ENCODE measurements around the gene ST3GAL6.

Gene ST3GAL6

GRCh38 chr3:98784666-98785600 lies 21.8 kb downstream of the ST3GAL6 start:
- H3K36me3 ChIP-seq (replicated peaks): no peaks in the 10 kb centered on the region
- in situ Hi-C loops (cut with MboI; ENCODE audit: low sequenced_read_pairs): no loop called here
- H3K4me1 ChIP-seq: no peaks in the 10 kb centered on the region

GRCh38 chr3:98786364-98787006 lies 23.3 kb downstream of the ST3GAL6 start:
- no peaks in the 10 kb centered on the region for H3K27me3 ChIP-seq (ENCODE audit: low read depth)
- no peak for DNase-seq (ENCODE audit: low spot score in 2 of 2)
- in situ Hi-C loops (cut with MboI; ENCODE audit: low sequenced_read_pairs): no loop called here
- H3K9me3 ChIP-seq: no peaks in the 10 kb centered on the region
- no peak overlapping the region for H3K4me3 ChIP-seq
- H3K36me3 ChIP-seq (replicated peaks): no peaks in the 10 kb centered on the region
- H3K4me1 ChIP-seq: no peaks in the 10 kb centered on the region

More at GRCh38 chr3:98784666-98785600, 21.8 kb downstream of the ST3GAL6 start:
- Histone ChIP-seq H3K4me3 (no peak overlapping the region), H3K9me3 (no peaks in the 10 kb centered on the region), H3K27me3 (ENCODE audit: low read depth) (no peaks in the 10 kb centered on the region)
- DNase-seq (ENCODE audit: low spot score in 2 of 2): no peak

- DNase-seq (ENCODE audit: low spot score in 2 of 2): no peak
- in situ Hi-C loops (cut with MboI; ENCODE audit: low sequenced_read_pairs): no loop called here
- no peak overlapping the region for H3K4me3 ChIP-seq
- H3K9me3 ChIP-seq: no peaks in the 10 kb centered on the region
- H3K27me3 ChIP-seq (ENCODE audit: low read depth): no peaks in the 10 kb centered on the region
- no peaks in the 10 kb centered on the region for H3K36me3 ChIP-seq (replicated peaks)
- no peaks in the 10 kb centered on the region for H3K4me1 ChIP-seq
Observed at GRCh38 chr3:98787181-98787580, 24.0 kb downstream of the ST3GAL6 start.

GRCh38 chr3:98788651-98789050 lies 25.5 kb downstream of the ST3GAL6 start:
- Histone ChIP-seq H3K4me3 (no peak overlapping the region), H3K4me1 (no peaks in the 10 kb centered on the region), H3K9me3 (no peaks in the 10 kb centered on the region), H3K36me3 (replicated peaks) (no peaks in the 10 kb centered on the region), H3K27me3 (ENCODE audit: low read depth) (no peaks in the 10 kb centered on the region)
- no peak for DNase-seq (ENCODE audit: low spot score in 2 of 2)
- in situ Hi-C loops (cut with MboI; ENCODE audit: low sequenced_read_pairs): no loop called here

- DNase-seq (ENCODE audit: low spot score in 2 of 2): no peak
- H3K4me3 ChIP-seq: no peak overlapping the region
- H3K4me1 ChIP-seq: no peaks in the 10 kb centered on the region
- no peaks in the 10 kb centered on the region for H3K9me3 ChIP-seq
- in situ Hi-C loops (cut with MboI; ENCODE audit: low sequenced_read_pairs): no loop called here
- peaks cover 5% of the 10 kb centered on the region; the same call in 1 of the 2 replicates for H3K36me3 ChIP-seq (replicated peaks)
- no peaks in the 10 kb centered on the region for H3K27me3 ChIP-seq (ENCODE audit: low read depth)
Observed at GRCh38 chr3:98791341-98792325, 28.5 kb downstream of the ST3GAL6 start.

GRCh38 chr3:98793971-98794370 lies 30.8 kb downstream of the ST3GAL6 start:
- no peaks in the 10 kb centered on the region for H3K9me3 ChIP-seq
- peaks cover 8% of the 10 kb centered on the region for H3K36me3 ChIP-seq (replicated peaks)
- H3K4me3 ChIP-seq: no peak overlapping the region
- no peak for DNase-seq (ENCODE audit: low spot score in 2 of 2)
- no peaks in the 10 kb centered on the region for H3K4me1 ChIP-seq
- in situ Hi-C loops (cut with MboI; ENCODE audit: low sequenced_read_pairs): no loop called here
- H3K27me3 ChIP-seq (ENCODE audit: low read depth): no peaks in the 10 kb centered on the region

- Histone ChIP-seq H3K27me3 (ENCODE audit: low read depth) (no peaks in the 10 kb centered on the region), H3K9me3 (no peaks in the 10 kb centered on the region), H3K36me3 (replicated peaks) (peaks cover 9% of the 10 kb centered on the region), H3K4me1 (no peaks in the 10 kb centered on the region), H3K4me3 (no peak overlapping the region)
- DNase-seq (ENCODE audit: low spot score in 2 of 2): no peak
- in situ Hi-C loops (cut with MboI; ENCODE audit: low sequenced_read_pairs): no loop called here
Observed at GRCh38 chr3:98796334-98796733, 33.2 kb downstream of the ST3GAL6 start.

- no peaks in the 10 kb centered on the region for H3K4me1 ChIP-seq
- H3K4me3 ChIP-seq: no peak overlapping the region
- in situ Hi-C loops (cut with MboI; ENCODE audit: low sequenced_read_pairs): no loop called here
- no peaks in the 10 kb centered on the region for H3K27me3 ChIP-seq (ENCODE audit: low read depth)
- no peaks in the 10 kb centered on the region for H3K9me3 ChIP-seq
- DNase-seq (ENCODE audit: low spot score in 2 of 2): no peak
- peaks cover 9% of the 10 kb centered on the region for H3K36me3 ChIP-seq (replicated peaks)
Observed at GRCh38 chr3:98797905-98798304, 34.8 kb downstream of the ST3GAL6 start.

GRCh38 chr3:98798820-98799219 lies 35.7 kb downstream of the ST3GAL6 start:
- Histone ChIP-seq H3K27me3 (ENCODE audit: low read depth) (no peaks in the 10 kb centered on the region), H3K4me1 (no peaks in the 10 kb centered on the region), H3K36me3 (replicated peaks) (peaks cover 9% of the 10 kb centered on the region), H3K9me3 (no peaks in the 10 kb centered on the region), H3K4me3 (no peak overlapping the region)
- DNase-seq (ENCODE audit: low spot score in 2 of 2): no peak
- in situ Hi-C loops (cut with MboI; ENCODE audit: low sequenced_read_pairs): no loop called here

GRCh38 chr3:98799479-98799878 lies 36.3 kb downstream of the ST3GAL6 start:
- Histone ChIP-seq H3K4me3 (no peak overlapping the region), H3K4me1 (no peaks in the 10 kb centered on the region), H3K36me3 (replicated peaks) (peaks cover 10% of the 10 kb centered on the region), H3K9me3 (no peaks in the 10 kb centered on the region), H3K27me3 (ENCODE audit: low read depth) (no peaks in the 10 kb centered on the region)
- DNase-seq (ENCODE audit: low spot score in 2 of 2): no peak
- in situ Hi-C loops (cut with MboI; ENCODE audit: low sequenced_read_pairs): no loop called here

GRCh38 chr3:98800401-98800800 lies 37.3 kb downstream of the ST3GAL6 start:
- no peaks in the 10 kb centered on the region for H3K9me3 ChIP-seq
- no peak overlapping the region for H3K4me3 ChIP-seq
- in situ Hi-C loops (cut with MboI; ENCODE audit: low sequenced_read_pairs): no loop called here
- peaks cover 16% of the 10 kb centered on the region for H3K36me3 ChIP-seq (replicated peaks)
- DNase-seq (ENCODE audit: low spot score in 2 of 2): no peak
- H3K27me3 ChIP-seq (ENCODE audit: low read depth): no peaks in the 10 kb centered on the region
- H3K4me1 ChIP-seq: no peaks in the 10 kb centered on the region

- Histone ChIP-seq H3K4me1 (no peaks in the 10 kb centered on the region), H3K27me3 (ENCODE audit: low read depth) (no peaks in the 10 kb centered on the region), H3K4me3 (no peak overlapping the region), H3K9me3 (no peaks in the 10 kb centered on the region), H3K36me3 (replicated peaks) (peaks cover 23% of the 10 kb centered on the region)
- in situ Hi-C loops (cut with MboI; ENCODE audit: low sequenced_read_pairs): no loop called here
- DNase-seq (ENCODE audit: low spot score in 2 of 2): no peak
Observed at GRCh38 chr3:98801043-98801747, 38.1 kb downstream of the ST3GAL6 start.

GRCh38 chr3:98805571-98805970 lies 42.4 kb downstream of the ST3GAL6 start:
- H3K9me3 ChIP-seq: no peaks in the 10 kb centered on the region
- no peak overlapping the region for H3K4me3 ChIP-seq
- no peak for DNase-seq (ENCODE audit: low spot score in 2 of 2)
- in situ Hi-C loops (cut with MboI; ENCODE audit: low sequenced_read_pairs): no loop called here
- H3K36me3 ChIP-seq (replicated peaks): peaks cover 34% of the 10 kb centered on the region
- no peaks in the 10 kb centered on the region for H3K27me3 ChIP-seq (ENCODE audit: low read depth)
- H3K4me1 ChIP-seq: no peaks in the 10 kb centered on the region

All from HAP-1 (cell line).